H9 (cell line): ENCODE data around the gene INPP5E. TPM values are rescaled to one million over a fixed set of nuclear protein-coding genes. Genes with fewer than 3 reads are reported as not detected.

Experiments
- DNase-seq: peaks from one replicate; pipeline ENCODE4 v3.0.0-alpha.2; 2017
- H2AFZ ChIP-seq: one replicate; pipeline ENCODE4 v1.6.1; 2013; ENCODE audit warnings: mild to moderate bottlenecking, low read length, control low read depth, moderate library complexity
- H2AK5ac ChIP-seq: 2 replicates; pipeline ENCODE4 v1.6.1; 2013; ENCODE audit warnings: low read length, control low read depth, mixed read lengths; ENCODE audit not compliant: insufficient read length
- H2BK120ac ChIP-seq: one replicate; pipeline ENCODE4 v1.6.1; 2013; ENCODE audit warnings: low read depth, mild to moderate bottlenecking, low read length, control low read depth, inconsistent platforms; ENCODE audit not compliant: poor library complexity, severe bottlenecking
- H2BK12ac ChIP-seq: 2 replicates; pipeline ENCODE4 v1.6.1; 2013; ENCODE audit warnings: low read length, control low read depth, mixed read lengths, low read depth; ENCODE audit not compliant: insufficient read length
- H2BK15ac ChIP-seq: 2 replicates; pipeline ENCODE4 v1.6.1; 2013; ENCODE audit warnings: low read depth, low read length, control low read depth
- H2BK20ac ChIP-seq: one replicate; pipeline ENCODE4 v1.6.1; 2013; ENCODE audit warnings: low read depth, mild to moderate bottlenecking, low read length, control low read depth, inconsistent platforms; ENCODE audit not compliant: poor library complexity, severe bottlenecking
- H2BK5ac ChIP-seq: 2 replicates; pipeline ENCODE4 v1.6.1; 2013; ENCODE audit warnings: low read length, control low read depth, mixed read lengths; ENCODE audit not compliant: insufficient read length
- H3K14ac ChIP-seq: 2 replicates; pipeline ENCODE4 v1.6.1; 2013; ENCODE audit warnings: low read length, control low read depth; ENCODE audit not compliant: insufficient read depth
- H3K18ac ChIP-seq: 2 replicates; pipeline ENCODE4 v1.6.1; 2013; ENCODE audit warnings: low read depth, mild to moderate bottlenecking, mixed read lengths, low read length, control low read depth; ENCODE audit not compliant: insufficient read length
- H3K23ac ChIP-seq: 2 replicates; pipeline ENCODE4 v1.6.1; 2013; ENCODE audit warnings: low read length, control low read depth, mixed read lengths, low read depth; ENCODE audit not compliant: insufficient read length
- H3K23me2 ChIP-seq: 2 replicates; pipeline ENCODE4 v1.6.1; 2013; ENCODE audit warnings: low read depth, mild to moderate bottlenecking, mixed read lengths, low read length, control low read depth; ENCODE audit not compliant: insufficient read length, poor library complexity, severe bottlenecking
- H3K27ac ChIP-seq: 2 replicates; pipeline ENCODE4 v1.5.1; 2013; ENCODE audit warnings: low read length, control low read depth, mixed read lengths, low read depth; ENCODE audit not compliant: insufficient read length
- H3K27me3 ChIP-seq: 2 replicates; pipeline ENCODE4 v1.6.1; 2013; ENCODE audit warnings: low read length, control low read depth, inconsistent platforms; ENCODE audit not compliant: insufficient read depth
- H3K4ac ChIP-seq: 2 replicates; pipeline ENCODE4 v1.6.1; 2013; ENCODE audit warnings: low read depth, mild to moderate bottlenecking, control low read depth, inconsistent platforms, low read length, moderate library complexity
- H3K4me1 ChIP-seq: 2 replicates; pipeline ENCODE4 v1.6.1; 2013; ENCODE audit warnings: low read length, control low read depth, inconsistent platforms; ENCODE audit not compliant: insufficient read depth
- H3K4me2 ChIP-seq: 2 replicates; pipeline ENCODE4 v1.6.1; 2013; ENCODE audit warnings: low read length, control low read depth, mixed read lengths; ENCODE audit not compliant: insufficient read length, insufficient read depth
- H3K56ac ChIP-seq: 2 replicates; pipeline ENCODE4 v1.6.1; 2013; ENCODE audit warnings: low read depth, mild to moderate bottlenecking, mixed read lengths, low read length, control low read depth; ENCODE audit not compliant: insufficient read length
- H3K79me1 ChIP-seq: 2 replicates; pipeline ENCODE4 v1.6.1; 2013; ENCODE audit warnings: low read depth, mild to moderate bottlenecking, moderate library complexity, low read length, control low read depth, inconsistent platforms; ENCODE audit not compliant: insufficient read depth, poor library complexity, severe bottlenecking
- H3K79me2 ChIP-seq: 2 replicates; pipeline ENCODE4 v1.6.1; 2013; ENCODE audit warnings: low read length, control low read depth, inconsistent platforms; ENCODE audit not compliant: insufficient read depth
- H3K9ac ChIP-seq: 2 replicates; pipeline ENCODE4 v1.6.1; 2013; ENCODE audit warnings: low read length, control low read depth, mixed read lengths; ENCODE audit not compliant: insufficient read length; ENCODE audit errors: extremely low read depth
- H3K9me3 ChIP-seq: one replicate; pipeline ENCODE4 v1.6.1; 2013; ENCODE audit warnings: low read depth, low read length, inconsistent platforms; ENCODE audit not compliant: control insufficient read depth
- H3T11ph ChIP-seq: one replicate; pipeline ENCODE4 v1.6.1; 2013; ENCODE audit warnings: mild to moderate bottlenecking, low read length, control low read depth, inconsistent platforms
- H4K20me1 ChIP-seq: one replicate; pipeline ENCODE4 v1.6.1; 2013; ENCODE audit not compliant: control insufficient read depth, insufficient read length, insufficient read depth
- H4K5ac ChIP-seq: 2 replicates; pipeline ENCODE4 v1.6.1; 2013; ENCODE audit warnings: low read depth, mild to moderate bottlenecking, mixed read lengths, low read length, control low read depth; ENCODE audit not compliant: insufficient read length
- H4K8ac ChIP-seq: replicated peaks from 2 replicates; pipeline ENCODE4 v1.6.1; 2013; ENCODE audit warnings: low read length, control low read depth, mixed read lengths, low read depth; ENCODE audit not compliant: insufficient read length
- H4K91ac ChIP-seq: 2 replicates; pipeline ENCODE4 v1.6.1; 2013; ENCODE audit warnings: low read depth, mild to moderate bottlenecking, moderate library complexity, mixed read lengths, low read length, control low read depth; ENCODE audit not compliant: insufficient read length
- H3K27ac Mint-ChIP-seq, 3 experiments: 2 replicates in 2 of 3; 3 replicates in 1 of 3; pipeline ENCODE4 v1.8.0; 2020 to 2021; ENCODE audit warnings: mixed read lengths in 3 of 3, mild to moderate bottlenecking in 1 of 3, moderate library complexity in 1 of 3
- H3K27me3 Mint-ChIP-seq: 2 replicates; pipeline ENCODE4 v1.8.0; 2021; ENCODE audit warnings: low read depth, mild to moderate bottlenecking, moderate library complexity, mixed read lengths
- H3K36me3 Mint-ChIP-seq, 3 experiments: 2 replicates in 2 of 3; 3 replicates in 1 of 3; pipeline ENCODE4 v1.8.0; 2020 to 2021; ENCODE audit warnings: low read depth in 3 of 3, mixed read lengths in 3 of 3; ENCODE audit not compliant: insufficient read depth in 1 of 3
- H3K4me1 Mint-ChIP-seq, 2 experiments: 2 replicates each; pipeline ENCODE4 v1.8.0; 2020; ENCODE audit warnings: mixed read lengths in 2 of 2
- H3K4me3 Mint-ChIP-seq, 2 experiments: 2 replicates in 1 of 2; 3 replicates in 1 of 2; pipeline ENCODE4 v1.8.0; 2020 to 2021; ENCODE audit warnings: mild to moderate bottlenecking in 2 of 2, mixed read lengths in 2 of 2, moderate library complexity in 1 of 2
- H3K9me3 Mint-ChIP-seq, 2 experiments: 2 replicates in 1 of 2; 3 replicates in 1 of 2; pipeline ENCODE4 v1.8.0; 2020; ENCODE audit warnings: mild to moderate bottlenecking in 2 of 2, mixed read lengths in 2 of 2, moderate library complexity in 1 of 2
- CTCF ChIP-seq: fragments of 200-600 bp; sonication (generic); conservative IDR thresholded peaks from 3 replicates; pipeline ENCODE4 v1.8.0; 2021; ENCODE audit warnings: antibody characterized with exemption, mild to moderate bottlenecking
- WGBS: extraction: QIAGEN DNeasy Blood & Tissue Kit; methylation state at CpG from one replicate; pipeline ENCODE4 v1.1.7; 2013; ENCODE audit warnings: missing lambda C conversion rate, low lambda C conversion rate, mixed read lengths; ENCODE audit not compliant: insufficient read length; ENCODE audit errors: extremely low coverage; 5-methylcytosine and 5-hydroxymethylcytosine counted together
- total RNA-seq: library from RNA; stranded (reverse); gene quantifications from 2 replicates; pipeline ENCODE4 v1.2.1, GENCODE V29; 2021

INPP5E gene
- total RNA-seq, 1 experiment from 2014 or later: 21.0 TPM

GRCh38 chr9:136381311-136381710 is 58.3 kb downstream of the INPP5E start:
- Mint-ChIP-seq H3K4me1 (no peaks in the 10 kb centered on the region), H3K9me3 (no peaks in the 10 kb centered on the region), H3K27me3 (no peaks in the 10 kb centered on the region), H3K27ac (no peak overlapping the region), H3K4me3 (no peak overlapping the region), H3K36me3 (peaks cover 14 to 52% (median 40%) of the 10 kb centered on the region in 3 experiments; a peak in 6 of 7 replicates)
- H3K4me2 ChIP-seq: no peak overlapping the region
- H3K9me3 ChIP-seq: no peaks in the 10 kb centered on the region
- H3K9ac ChIP-seq: no peak overlapping the region
- H3K27ac ChIP-seq: no peak overlapping the region
- H3K79me2 ChIP-seq: no peaks in the 10 kb centered on the region
- no peak overlapping the region for H4K8ac ChIP-seq
- no CpG with 5 or more reads among the region's 9 CpGs for WGBS
- no peak overlapping the region for H2BK12ac ChIP-seq
- H2AFZ ChIP-seq: no peak overlapping the region
- no peak overlapping the region for H2BK120ac ChIP-seq
- no peak overlapping the region for H4K5ac ChIP-seq
- H3K14ac ChIP-seq: no peak overlapping the region
- H3K56ac ChIP-seq: no peak overlapping the region
- DNase-seq: no peak
- no peak overlapping the region for H3T11ph ChIP-seq
- no peak for TF ChIP-seq CTCF
- H3K23ac ChIP-seq: no peak overlapping the region
- no peaks in the 10 kb centered on the region for H3K4me1 ChIP-seq
- H3K18ac ChIP-seq: no peak overlapping the region
- no peak overlapping the region for H3K4ac ChIP-seq
- H4K20me1 ChIP-seq: no peaks in the 10 kb centered on the region
- no peak overlapping the region for H2BK5ac ChIP-seq
- no peak overlapping the region for H2BK15ac ChIP-seq
- no peaks in the 10 kb centered on the region for H3K79me1 ChIP-seq
- H4K91ac ChIP-seq: no peak overlapping the region
- H3K27me3 ChIP-seq: no peaks in the 10 kb centered on the region
- H2AK5ac ChIP-seq: no peak overlapping the region
- no peak overlapping the region for H2BK20ac ChIP-seq
- H3K23me2 ChIP-seq: no peaks in the 10 kb centered on the region
